HG03175 (cell line): Measurements from ENCODE around the gene PDGFA.

Source experiments
- ATAC-seq: cut with Tn5 transposase; IDR thresholded peaks from one replicate; pipeline ENCODE4 v1.9.1; 2021; ENCODE audit warnings: mild to moderate bottlenecking, moderate library complexity; ENCODE audit not compliant: unreplicated experiment

The PDGFA gene

DNA sequence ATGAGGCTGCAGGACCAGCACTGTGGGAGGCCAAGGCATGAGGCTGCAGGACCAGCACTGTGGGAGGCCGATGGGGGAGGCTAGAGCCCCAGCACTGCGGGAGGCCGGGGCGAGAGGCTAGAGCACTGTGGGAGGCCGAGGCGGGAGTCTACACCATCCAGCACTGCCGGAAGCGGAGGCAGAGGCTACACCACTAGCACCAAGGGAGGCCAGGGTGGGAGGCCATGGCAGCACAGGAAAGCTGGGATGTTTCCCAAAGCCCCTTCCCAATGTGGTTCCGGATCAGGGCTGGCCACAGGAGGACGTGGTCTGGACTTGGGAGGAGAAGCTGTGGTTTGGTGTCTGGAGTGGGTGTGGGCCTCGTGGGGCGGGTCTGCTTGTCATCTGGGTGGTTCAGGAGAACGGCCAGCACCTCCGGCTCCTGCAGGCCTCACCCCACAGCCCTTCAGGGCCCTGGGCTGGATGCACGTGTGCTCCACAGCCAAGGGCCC is 43.6 kb downstream of the PDGFA start:
- no peak for ATAC-seq

DNA sequence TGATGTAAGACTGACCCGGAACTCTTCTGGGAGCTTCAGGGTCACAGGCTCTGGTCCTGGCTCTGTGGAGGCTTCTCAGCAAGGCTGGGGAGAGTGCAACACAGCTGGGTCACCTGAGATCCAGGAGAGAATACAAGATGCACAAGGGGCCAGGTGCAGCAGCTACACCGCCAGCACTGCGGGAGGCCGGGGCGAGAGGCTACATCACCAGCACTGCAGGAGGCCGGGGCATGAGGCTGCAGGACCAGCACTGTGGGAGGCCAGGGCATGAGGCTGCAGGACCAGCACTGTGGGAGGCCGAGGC is 44.3 kb downstream of the PDGFA start:
- ATAC-seq: no peak

DNA sequence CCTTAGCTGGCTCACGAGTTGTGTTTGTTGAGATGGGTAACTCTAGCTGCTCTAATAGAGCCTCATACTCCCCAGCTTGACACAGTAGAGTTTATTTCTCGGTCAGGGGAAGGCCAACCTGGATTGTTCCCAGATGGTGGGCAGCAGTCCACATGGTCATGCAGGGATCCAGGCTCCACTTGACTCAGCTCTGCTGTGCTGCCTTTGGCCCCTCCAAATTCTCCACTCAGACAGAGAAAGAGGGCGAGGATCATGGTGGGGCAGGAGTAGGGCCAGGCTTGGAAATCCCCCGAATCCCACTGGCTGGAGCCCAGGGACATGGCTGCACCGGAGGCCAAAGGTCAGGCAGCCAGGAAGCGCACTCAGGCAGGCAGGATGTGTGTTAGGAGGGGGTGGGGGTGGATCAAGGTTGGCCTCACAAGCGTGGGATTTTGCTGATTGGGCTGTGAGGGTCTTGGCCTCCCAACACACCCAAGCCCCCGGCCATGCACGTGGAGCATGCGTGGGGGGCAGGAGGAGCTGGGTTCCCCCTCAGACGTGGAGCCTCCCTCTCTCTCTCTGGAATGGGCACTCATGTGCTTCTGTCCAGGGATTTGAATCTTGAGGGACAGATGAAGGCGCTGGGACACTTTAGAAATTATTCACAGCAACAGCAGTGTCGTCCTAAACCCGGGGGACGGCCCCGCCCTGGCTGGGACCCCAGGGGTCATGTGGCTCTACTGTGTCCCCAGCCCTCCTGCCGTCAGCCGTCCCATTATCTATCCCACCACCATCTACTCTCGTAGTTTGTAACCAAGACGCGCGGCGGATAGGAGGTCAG is 44.8 kb downstream of the PDGFA start:
- no peak for ATAC-seq

DNA sequence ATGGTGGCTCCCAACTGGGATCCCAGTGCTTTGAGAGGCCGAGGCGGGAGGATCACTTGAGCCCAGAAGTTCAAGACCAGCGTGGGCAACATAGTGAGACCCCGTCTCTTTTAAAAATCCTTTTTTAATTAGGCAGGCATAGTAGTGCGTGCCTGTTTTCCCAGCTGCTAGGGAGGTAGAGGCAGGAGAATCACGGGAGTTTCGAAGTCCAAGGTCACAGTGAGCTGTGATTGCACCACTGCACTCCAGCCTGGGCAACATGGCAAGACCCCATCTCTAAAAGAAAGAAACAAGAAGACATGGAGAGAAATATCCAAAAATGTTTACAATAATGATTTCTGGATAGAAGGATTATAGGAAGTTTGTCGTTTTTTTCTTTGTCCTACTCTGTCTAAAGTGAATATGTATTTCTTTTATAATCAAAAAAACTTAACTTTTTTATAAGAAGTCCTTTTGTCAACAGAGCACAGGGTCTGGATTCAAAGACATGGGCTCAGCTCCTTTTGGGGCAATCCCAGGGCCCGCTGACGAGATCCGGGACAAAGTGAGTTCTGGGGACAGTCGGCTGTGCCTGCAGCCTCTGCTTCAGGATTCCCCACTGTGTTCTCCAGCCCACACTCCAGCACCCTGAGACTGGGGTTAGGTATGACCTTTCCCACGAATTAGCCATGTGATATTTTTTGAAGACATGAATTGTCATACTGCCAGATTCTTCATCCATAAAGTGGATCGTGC is 45.6 kb downstream of the PDGFA start:
- no peak for ATAC-seq

DNA sequence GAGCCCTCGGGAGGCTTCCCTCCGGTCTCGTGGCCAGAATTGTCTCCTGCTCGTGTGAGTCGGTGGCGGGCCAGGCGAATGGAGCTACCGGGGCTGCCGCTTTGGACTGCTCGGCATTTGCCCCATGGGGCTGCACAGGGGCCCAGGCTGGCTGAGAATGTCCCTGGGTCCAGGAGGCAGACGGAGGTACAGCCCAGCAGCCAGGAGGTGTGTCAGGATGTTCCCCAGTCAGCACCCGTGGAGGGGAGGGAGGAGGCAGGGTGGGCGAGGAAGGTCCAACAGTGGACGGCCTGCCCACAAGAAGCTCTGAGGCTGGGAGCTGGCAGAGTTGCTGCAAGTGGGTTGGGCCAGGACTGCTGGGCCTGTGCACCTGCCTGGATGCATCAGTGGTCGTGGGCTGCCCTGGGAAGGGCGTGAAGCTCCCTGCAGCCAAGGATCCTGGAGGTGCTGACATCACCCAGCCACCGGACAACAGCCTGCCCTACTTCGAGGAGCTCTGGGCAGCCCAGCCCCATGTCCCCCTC is 46.4 kb downstream of the PDGFA start:
- ATAC-seq: no peak

DNA sequence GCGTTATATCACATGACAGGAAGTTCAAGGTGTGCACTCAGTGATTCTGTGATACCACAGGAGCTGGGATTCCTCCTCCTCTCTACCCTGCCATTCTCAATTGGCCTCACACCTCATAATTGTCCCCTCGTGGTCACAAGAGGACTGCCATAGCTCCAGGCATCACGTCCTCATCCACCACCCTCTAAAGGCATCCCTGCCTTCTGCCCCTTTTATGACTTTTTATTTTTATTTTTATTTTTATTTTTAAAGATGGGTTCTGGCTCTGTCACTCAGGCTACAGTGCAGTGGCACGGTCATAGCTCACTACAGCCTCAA is 47.0 kb downstream of the PDGFA start:
- ATAC-seq: no peak

DNA sequence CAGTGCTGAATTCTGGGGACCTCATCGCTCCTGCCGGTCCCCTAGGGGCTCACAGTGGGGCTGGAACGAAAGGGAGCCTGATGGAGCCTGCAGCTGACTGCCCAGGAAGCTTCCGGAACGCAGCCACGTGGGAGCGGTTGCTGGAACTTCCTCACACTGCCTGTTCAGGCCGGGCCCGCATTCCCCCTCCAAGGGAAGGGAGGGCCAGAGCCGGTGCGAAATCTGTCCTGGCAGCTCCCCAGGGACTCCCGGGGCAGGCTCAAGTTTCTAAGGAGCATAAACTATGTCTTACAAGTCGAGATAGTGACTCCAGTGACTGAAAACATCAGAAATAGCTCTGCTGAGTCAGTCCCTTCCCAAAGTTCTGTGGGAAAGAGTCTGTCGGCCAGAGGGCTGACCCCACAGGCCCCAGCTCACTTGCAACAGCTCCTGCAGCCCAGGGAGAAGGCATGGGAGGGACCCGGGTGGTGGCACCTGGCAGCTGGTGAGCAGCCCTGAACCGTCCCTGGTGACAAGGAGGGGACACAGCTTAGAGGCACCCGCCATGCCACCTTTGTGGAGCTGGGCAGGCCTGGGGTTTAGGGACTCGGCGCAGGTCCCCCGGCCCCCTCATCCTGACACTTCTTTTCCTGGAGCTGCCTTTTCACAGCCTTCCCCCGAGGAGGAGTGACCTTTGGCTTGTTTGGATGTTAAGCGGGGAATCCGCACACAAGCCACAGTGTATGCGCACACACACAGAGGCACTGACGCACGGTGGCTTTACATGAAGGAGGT is 47.6 kb downstream of the PDGFA start:
- no peak for ATAC-seq

DNA sequence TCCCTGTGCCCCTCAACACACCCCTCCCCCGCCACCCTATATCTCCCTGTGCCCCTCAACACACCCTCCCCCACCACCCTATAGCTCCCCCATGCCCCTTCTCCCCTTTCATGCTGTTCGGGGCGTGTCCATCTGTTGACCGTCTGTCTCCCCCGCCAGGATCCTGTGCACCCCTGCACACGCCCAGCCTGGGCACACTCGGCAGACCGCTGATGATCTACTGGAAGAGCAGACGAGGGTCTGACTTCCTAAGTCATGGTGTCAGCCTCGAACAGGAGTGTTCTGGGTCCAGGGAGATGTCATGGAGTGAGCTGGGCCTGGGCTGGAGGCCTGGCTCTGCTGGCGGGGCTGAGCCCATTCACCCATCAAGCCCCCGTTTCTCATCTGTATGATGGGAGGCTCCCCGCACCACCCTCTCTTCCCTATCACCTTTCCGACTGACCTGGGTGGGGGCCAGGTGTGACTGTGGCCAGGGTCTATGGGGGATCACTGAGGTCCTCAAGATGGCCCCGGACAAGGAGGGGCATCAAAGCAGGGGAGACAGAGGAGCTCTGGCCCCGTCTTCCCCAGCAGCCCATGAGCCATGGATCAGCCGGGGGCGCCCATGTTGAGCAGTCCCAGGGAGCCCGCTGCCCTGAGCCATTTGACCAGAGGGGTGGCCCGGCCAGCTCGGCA is 48.3 kb downstream of the PDGFA start:
- ATAC-seq: no peak

DNA sequence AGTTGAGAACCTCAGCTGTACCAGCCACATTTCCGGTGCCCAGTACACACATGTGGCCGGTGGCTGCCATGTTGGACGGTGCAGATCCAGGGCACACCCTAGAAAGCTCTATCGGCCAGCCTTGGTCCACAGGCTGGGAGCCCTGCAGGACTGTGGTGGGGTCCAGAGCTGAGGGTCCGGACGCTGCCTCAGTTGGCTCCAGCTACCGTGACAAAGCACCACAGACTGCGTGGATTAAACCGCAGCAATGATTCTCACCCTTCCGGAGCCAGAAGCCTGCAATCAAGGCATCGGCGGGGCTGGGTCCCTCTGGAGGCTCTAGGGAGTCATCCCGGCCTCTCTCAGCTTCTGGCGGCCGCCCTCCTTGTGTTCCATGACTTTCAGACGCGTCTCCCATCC is 50.1 kb downstream of the PDGFA start:
- ATAC-seq: no peak

DNA sequence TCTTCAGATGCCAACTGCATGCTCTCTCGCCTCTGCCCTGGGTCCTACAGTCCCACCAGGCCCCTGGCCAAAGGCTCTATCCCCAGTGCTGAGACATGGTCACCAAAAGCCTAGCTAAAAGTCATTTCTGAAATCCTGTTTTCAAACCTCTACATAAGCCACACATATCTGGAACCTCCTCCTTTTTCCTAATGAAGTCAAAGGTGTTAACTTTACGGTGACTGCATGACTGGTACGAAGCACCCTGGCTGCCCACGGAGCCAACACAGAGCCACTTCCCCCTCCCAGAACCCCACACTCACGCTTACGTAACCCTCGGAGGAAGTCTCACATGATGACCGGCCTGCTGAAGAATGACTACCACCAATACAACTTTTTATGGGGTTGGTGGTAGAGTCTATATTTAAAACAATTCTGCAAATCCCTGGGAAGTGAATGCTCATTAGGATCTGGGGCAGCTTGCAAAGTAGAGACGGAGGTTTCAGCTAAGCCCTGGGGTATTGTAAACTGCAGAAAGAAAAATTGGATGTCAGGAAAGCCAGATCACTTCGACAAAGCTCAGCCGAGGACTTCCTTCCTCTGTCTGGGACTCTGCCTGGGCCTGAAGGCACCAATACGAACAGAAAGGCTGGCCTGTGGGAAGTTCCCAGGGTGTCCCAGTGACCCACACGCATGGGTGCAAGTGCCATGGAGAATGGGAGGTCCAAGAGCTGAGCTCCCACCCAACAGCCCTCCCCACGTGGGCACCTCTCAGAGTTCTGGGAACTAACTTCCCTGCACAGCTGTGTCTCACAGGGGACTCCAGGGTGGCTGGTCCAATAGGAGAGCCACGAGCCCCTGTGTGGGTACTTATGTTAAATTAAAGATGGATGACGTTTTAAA is 50.7 kb downstream of the PDGFA start:
- no peak for ATAC-seq

DNA sequence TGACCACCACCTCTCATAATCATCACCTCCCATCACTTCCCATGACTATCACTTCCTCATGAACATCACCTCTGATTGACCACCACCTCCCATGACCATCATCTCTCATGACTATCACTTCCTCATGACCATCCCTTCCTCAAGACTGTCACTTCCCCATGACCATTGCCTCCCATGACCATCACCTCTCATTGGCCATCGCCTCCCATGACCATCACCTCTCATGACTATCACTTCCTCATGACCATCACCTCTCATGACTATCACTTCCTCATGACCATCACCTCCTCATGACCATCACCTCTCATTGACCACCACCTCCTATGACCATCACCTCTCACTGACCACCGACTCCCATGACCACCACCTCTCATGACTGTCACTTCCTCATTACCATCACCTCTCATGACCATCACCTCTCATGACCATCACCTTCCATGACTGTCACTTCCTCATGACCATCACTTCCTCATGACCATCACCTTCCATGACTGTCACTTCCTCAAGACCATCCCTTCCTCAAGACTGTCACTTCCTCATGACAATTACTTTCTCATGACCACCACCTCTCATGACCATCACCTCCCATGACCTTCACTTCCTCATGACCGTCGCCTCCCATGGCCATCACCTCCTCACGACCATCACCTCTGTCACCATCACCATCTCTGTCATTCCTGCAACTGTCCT is 51.6 kb downstream of the PDGFA start:
- ATAC-seq: no peak

DNA sequence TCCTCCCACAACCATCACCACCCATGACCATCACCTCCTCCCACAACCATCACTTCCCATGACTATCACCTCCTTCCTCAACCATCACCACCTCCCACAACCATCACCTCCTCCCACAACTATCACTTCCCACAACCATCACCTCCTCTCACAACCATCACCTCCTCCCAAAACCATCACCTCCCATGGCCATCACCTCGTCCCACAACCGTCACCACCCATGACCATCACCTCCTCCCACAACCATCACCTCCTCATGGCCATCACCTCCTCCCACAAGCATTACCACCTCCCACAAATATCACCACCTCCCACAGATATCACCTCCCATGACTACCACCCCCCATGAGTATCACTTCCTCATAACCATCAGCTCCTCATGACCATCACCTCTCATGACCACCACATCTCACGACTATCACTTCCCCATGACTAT is 52.2 kb downstream of the PDGFA start:
- ATAC-seq: no peak

DNA sequence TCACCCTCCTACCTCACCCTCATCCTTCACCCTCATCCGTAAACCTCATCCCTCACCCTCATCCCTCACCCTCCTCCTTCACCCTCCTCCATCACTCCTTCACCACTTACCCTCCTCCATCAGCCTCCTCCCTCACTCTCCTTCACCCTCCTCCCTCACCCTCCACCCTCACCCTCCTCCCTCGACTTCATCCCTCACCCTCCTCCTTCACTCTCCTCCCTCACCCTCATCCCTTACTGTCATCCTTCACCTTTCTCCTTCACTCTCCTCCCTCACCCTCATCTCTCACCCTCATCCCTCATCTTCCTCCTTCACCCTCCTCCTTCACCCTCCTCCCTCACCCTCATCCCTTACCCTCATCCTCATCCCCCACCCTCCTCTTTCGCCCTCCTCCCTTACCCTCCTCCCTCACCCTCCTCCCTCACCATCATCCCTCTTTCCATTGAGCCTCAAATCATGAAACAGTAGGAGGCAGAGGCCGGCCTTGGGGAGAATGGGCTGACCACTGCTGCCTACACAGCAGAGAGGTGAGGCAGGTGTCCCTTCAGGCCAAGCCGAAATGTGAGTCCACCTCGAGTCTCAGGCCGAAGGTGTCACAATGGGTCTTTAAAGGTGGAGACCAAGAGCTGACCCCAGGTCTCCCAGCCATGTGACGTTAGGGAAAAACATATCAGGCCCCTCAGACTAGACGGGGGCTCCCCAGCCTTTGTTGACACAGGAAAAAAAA is 53.0 kb downstream of the PDGFA start:
- ATAC-seq: no peak

DNA sequence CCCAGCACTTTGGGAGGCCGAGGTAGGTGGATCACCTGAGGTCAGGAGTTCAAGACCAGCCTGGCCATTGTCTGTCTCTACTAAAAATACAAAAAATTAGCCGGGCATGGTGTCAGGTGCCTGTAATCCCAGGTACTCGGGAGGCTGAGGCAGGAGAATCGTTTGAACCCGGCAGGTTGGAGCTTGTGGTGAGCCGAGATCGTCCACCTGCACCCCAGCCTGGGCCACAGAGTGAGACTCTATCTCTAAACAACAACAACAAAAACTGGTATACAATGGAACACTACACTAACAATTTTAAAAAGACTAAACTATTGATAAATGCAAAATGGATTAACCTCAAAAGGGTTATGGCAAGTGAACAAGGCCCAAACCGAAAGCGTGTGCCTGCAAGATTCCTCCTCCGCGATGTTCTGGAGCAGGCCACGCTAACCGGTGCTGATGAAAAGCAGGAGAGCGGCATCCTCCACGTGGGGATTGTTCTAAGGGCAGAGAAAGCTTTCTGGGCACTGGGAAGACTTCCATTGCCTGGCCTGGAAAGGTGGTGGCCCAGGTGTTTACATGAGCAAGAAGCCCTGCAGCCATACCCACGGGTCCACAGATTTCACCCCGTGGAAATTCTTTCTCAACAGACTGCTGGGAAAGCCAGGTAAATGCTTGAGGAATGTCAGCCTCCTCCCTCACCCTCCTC is 53.8 kb downstream of the PDGFA start:
- ATAC-seq: no peak

DNA sequence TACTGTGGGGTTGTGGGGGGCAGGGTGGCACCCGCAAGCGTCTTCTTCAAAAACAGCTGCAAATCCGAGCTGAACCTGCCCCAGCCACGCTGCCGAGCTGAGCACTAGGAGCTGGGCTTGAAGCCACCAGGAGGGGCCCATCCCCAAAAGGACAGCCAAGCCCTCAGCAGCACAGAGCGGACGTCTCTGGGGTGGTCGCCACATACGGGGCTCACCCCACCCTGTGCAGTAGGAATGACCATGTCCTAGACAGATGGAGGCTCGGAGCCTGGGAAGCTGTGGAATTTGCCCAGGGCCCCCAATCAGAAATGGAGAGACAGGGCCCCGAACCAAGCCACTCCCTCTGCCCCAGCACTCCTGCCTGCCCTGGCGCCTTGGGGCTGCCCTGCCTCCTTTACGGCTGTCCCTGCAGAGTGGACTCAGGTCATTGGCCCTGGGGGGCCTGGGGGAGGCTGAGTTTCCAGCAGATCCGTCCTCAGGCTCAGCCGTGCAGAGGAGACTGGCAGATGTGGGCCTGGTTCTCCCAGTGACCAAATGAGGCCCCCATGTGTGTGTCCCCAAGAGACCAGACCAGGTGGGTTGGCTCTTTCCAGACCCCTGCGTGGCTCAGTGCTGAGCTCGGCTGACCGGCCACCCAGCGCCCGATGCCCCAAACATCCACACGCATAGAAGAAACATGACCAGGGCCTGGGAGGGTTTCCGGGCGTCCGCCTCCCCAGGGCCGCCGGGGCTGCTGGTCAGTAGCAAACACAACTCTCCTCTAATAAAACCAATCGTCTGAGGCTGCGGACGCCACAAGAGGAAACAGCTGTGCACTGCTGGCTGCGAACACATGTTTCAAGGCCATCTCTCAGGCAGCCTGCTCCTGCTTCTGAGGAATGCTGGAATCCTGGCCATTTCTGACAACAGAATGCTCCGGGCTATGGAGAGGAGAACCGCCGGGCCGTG is 54.9 kb downstream of the PDGFA start:
- no peak for ATAC-seq

DNA sequence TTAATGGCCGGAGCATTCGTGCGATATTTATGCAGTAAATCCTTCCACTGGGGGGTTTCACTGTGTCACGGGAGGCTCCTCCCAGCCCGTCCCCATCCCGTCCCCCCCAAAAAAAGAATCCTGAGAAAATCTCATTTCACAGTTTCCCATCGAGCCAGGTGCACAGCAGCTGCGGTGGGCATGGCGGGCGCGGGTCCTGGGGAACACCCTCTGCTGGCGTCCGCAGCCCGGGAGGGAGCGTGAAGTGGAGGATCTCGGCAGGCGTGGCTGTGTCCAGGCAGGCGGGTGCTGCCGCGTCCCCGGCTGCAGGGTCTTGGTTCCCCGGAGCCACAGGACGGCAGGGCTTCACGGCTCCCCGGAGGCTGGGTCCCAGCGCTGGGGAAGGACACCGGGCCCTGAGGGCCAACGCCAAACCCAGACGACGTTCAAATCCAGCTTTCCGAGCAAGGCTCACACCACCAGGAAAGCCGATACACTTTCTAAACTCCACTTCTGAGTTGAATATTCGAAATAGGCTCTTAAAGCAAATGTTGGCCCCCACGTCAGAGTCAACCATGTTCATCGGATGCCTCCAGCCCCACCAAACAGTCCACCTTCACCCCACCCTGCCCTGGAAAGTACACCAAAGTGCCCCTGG is 55.7 kb downstream of the PDGFA start:
- ATAC-seq: no peak

DNA sequence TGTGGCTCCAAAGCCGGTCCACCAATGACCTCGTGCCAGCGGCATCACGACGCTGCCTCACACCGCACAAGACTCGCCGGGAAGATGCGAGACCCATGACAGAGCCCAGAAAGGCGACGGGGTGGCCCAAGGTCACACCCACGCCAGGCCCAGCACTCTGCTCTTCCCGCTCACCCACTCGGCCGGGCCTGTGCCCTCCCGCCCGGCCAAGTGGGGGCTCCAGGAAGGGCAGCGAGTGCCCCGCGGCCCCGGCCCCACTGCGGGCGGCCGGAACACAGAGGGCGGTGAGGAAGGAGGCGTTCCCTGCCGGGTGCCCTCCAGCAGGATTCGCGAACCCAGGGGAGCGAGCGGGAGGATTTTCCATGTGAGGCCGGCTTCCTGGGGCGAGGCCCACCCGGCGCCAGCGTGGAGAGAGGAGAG is 56.3 kb downstream of the PDGFA start:
- ATAC-seq: no peak
